IMR-90 (cell line): ENCODE data around the gene CYSTM1. TPM values are rescaled to one million over a fixed set of nuclear protein-coding genes. Genes with fewer than 3 reads are reported as not detected.

Experiments
- ATAC-seq: fragments of 200-7000 bp; cut with Tn5 transposase; 2 replicates; pipeline ENCODE4 v1.9.1; 2020; ENCODE audit warnings: low read depth, mild to moderate bottlenecking, moderate library complexity
- BruUV-seq: library from RNA; stranded (reverse); fragments of 400-500 nt; replicated peaks from 2 replicates; lab custom pipeline; 2021; lab: Mats Ljungman, UMichigan
- CTCF ChIA-PET: fragments of 300-600 bp; formaldehyde crosslinking; extraction: SDS; loops from one replicate; lab custom pipeline; 2021; ENCODE audit warnings: antibody characterized with exemption; lab: Yijun Ruan, JAX
- POLR2A ChIA-PET: fragments of 300-600 bp; sonication (Branson Sonifier 250); formaldehyde crosslinking; loops from one replicate; lab custom pipeline; 2022; ENCODE audit warnings: antibody characterized with exemption; ENCODE audit not compliant: unreplicated experiment; lab: Charles Lee
- DNase-seq: peaks from one replicate; pipeline ENCODE4 v3.0.0; 2013
- H2AFZ ChIP-seq: replicated peaks from 2 replicates; pipeline ENCODE3; 2013; ENCODE audit warnings: low read length, mild to moderate bottlenecking; ENCODE audit not compliant: poor library complexity
- H2AK5ac ChIP-seq: 2 replicates; pipeline ENCODE4 v1.6.1; 2013; ENCODE audit warnings: low read depth, low read length, inconsistent platforms
- H2AK9ac ChIP-seq: replicated peaks from 2 replicates; pipeline ENCODE3; 2013; ENCODE audit warnings: mild to moderate bottlenecking, low read depth, low read length, moderate library complexity; ENCODE audit not compliant: poor library complexity
- H2BK120ac ChIP-seq: 2 replicates; pipeline ENCODE4 v1.6.1; 2013; ENCODE audit warnings: low read depth, low read length, inconsistent platforms
- H2BK15ac ChIP-seq: 3 replicates; pipeline ENCODE4 v1.6.1; 2013; ENCODE audit warnings: low read depth, low read length, inconsistent platforms
- H2BK20ac ChIP-seq: 2 replicates; pipeline ENCODE4 v1.6.1; 2013; ENCODE audit warnings: low read depth, mild to moderate bottlenecking, inconsistent platforms, low read length, moderate library complexity
- H2BK5ac ChIP-seq: 2 replicates; pipeline ENCODE4 v1.6.1; 2013; ENCODE audit warnings: mild to moderate bottlenecking, low read depth, low read length, inconsistent platforms; ENCODE audit not compliant: poor library complexity, severe bottlenecking
- H3K14ac ChIP-seq: replicated peaks from 2 replicates; pipeline ENCODE4 v1.6.1; 2013; ENCODE audit warnings: low read depth, low read length, inconsistent platforms
- H3K18ac ChIP-seq: 2 replicates; pipeline ENCODE4 v1.6.1; 2013; ENCODE audit warnings: low read depth, low read length, control low read depth
- H3K23ac ChIP-seq: 2 replicates; pipeline ENCODE4 v1.6.1; 2013; ENCODE audit warnings: low read depth, low read length, inconsistent platforms
- H3K27ac ChIP-seq: 2 replicates; pipeline ENCODE4 v1.5.1; 2013; ENCODE audit warnings: mild to moderate bottlenecking, control low read depth, low read length; ENCODE audit not compliant: insufficient read depth
- H3K27me3 ChIP-seq: 2 replicates; pipeline ENCODE4 v1.6.1; 2013; ENCODE audit warnings: low read length; ENCODE audit not compliant: control insufficient read depth, insufficient read depth
- H3K36me3 ChIP-seq: 2 replicates; pipeline ENCODE4 v1.6.1; 2013; ENCODE audit warnings: low read length, mixed read lengths; ENCODE audit not compliant: control insufficient read depth, insufficient read depth
- H3K4ac ChIP-seq: 2 replicates; pipeline ENCODE4 v1.6.1; 2013; ENCODE audit warnings: low read depth, low read length, inconsistent platforms
- H3K4me1 ChIP-seq: 2 replicates; pipeline ENCODE4 v1.6.1; 2013; ENCODE audit warnings: low read length, mixed read lengths; ENCODE audit not compliant: control insufficient read depth, insufficient read depth
- H3K4me2 ChIP-seq: 2 replicates; pipeline ENCODE4 v1.6.1; 2013; ENCODE audit warnings: low read depth, mild to moderate bottlenecking, control low read depth, low read length, moderate library complexity
- H3K4me3 ChIP-seq: 2 replicates; pipeline ENCODE4 v1.5.1; 2013; ENCODE audit warnings: low read depth, mild to moderate bottlenecking, control low read depth, low read length, moderate library complexity; ENCODE audit not compliant: insufficient read depth
- H3K56ac ChIP-seq: 2 replicates; pipeline ENCODE4 v1.6.1; 2013; ENCODE audit warnings: low read length, inconsistent platforms; ENCODE audit not compliant: insufficient read depth; ENCODE audit errors: extremely low read depth
- H3K79me1 ChIP-seq, 2 experiments: 2 replicates each; pipeline ENCODE4 v1.6.1; 2013; ENCODE audit warnings: low read length in 2 of 2, inconsistent platforms in 1 of 2, low read depth in 1 of 2
- H3K9ac ChIP-seq: 2 replicates; pipeline ENCODE4 v1.6.1; 2013; ENCODE audit warnings: low read depth, low read length, control low read depth
- H3K9me1 ChIP-seq: 2 replicates; pipeline ENCODE4 v1.6.1; 2013; ENCODE audit warnings: low read length, inconsistent platforms; ENCODE audit not compliant: insufficient read depth
- H3K9me3 ChIP-seq: 2 replicates; pipeline ENCODE4 v1.6.1; 2013; ENCODE audit warnings: low read length; ENCODE audit not compliant: control insufficient read depth, insufficient read depth
- H4K20me1 ChIP-seq: 2 replicates; pipeline ENCODE4 v1.6.1; 2013; ENCODE audit warnings: low read length, inconsistent platforms; ENCODE audit not compliant: insufficient read depth
- H4K5ac ChIP-seq: 2 replicates; pipeline ENCODE4 v1.6.1; 2013; ENCODE audit warnings: mild to moderate bottlenecking, low read depth, low read length, control low read depth
- H4K8ac ChIP-seq, 2 experiments: 2 replicates each; pipeline ENCODE4 v1.6.1; 2013; ENCODE audit warnings: low read depth in 2 of 2, low read length in 2 of 2, control low read depth in 1 of 2, inconsistent platforms in 1 of 2
- H4K91ac ChIP-seq: 2 replicates; pipeline ENCODE4 v1.6.1; 2013; ENCODE audit warnings: low read depth, low read length, inconsistent platforms; ENCODE audit not compliant: insufficient read depth
- SMC3 ChIP-seq: fragments of 150-350 bp; IDR thresholded peaks from 2 replicates; pipeline ENCODE4 v1.6.1; 2016; ENCODE audit warnings: low read depth, mild to moderate bottlenecking, antibody characterized with exemption, low read length, moderate library complexity
- WGBS, 2 experiments: methylation state at CpG; one replicate each; pipeline versions ENCODE4 v1.1.5 to v1.1.7; 2013; ENCODE audit warnings: missing lambda C conversion rate in 2 of 2; ENCODE audit not compliant: insufficient read length in 1 of 2; ENCODE audit errors: extremely low coverage in 2 of 2; 5-methylcytosine and 5-hydroxymethylcytosine counted together
- dilution Hi-C: fragments of 300-500 bp; cut with HindIII; formaldehyde crosslinking; loops from one replicate; pipeline ENCODE4 v1.14.3; 2018; ENCODE audit warnings: low sequenced_read_pairs; ENCODE audit not compliant: unreplicated experiment
- in situ Hi-C: fragments of 300-500 bp; cut with MboI; formaldehyde crosslinking; loops from 3 replicates; pipeline ENCODE4 v1.14.3; 2019; ENCODE audit warnings: low sequenced_read_pairs, inconsistent platforms, mixed read lengths
- intact Hi-C: fragments of 100-400 bp; cut with micrococcal nuclease; formaldehyde crosslinking; loops from 2 replicates; pipeline ENCODE4 v1.10.0; 2022
- polyA plus RNA-seq, 3 experiments: library from polyadenylated mRNA; depleted of rRNA; stranded (reverse); fragments of >200 nt; gene quantifications; 2 replicates each; pipeline ENCODE4 v1.2.3, GENCODE V29; 2012; ENCODE audit warnings: low replicate concordance in 1 of 3
- total RNA-seq: library from RNA; depleted of rRNA; stranded (reverse); fragments of >200 nt; gene quantifications from 2 replicates; pipeline ENCODE4 v1.2.3, GENCODE V29; 2012

The CYSTM1 gene
- total and polyA plus RNA-seq, 2 of the 4 experiments (the other 2 are of a cell fraction), result 7.3 to 15.0 TPM

GRCh38 chr5:140181002-140181483 is 6.1 kb downstream of the CYSTM1 start:
- dilution Hi-C loops (no loop called here), in situ Hi-C loops (no loop called here), intact Hi-C loops (loop anchor here (5.0 kb wide), 1 partner anchor 41 kb away; no protein-coding TSS in a partner anchor)
- Histone ChIP-seq H2BK20ac (no peak overlapping the region), H3K23ac (no peak overlapping the region), H3K27me3 (no peaks in the 10 kb centered on the region), H4K8ac (no peak overlapping the region), H4K5ac (no peak overlapping the region), H3K79me1 (peaks cover 0 to 12% of the 10 kb centered on the region in 2 experiments; a peak in 2 of 4 replicates), H3K4me2 (no peak overlapping the region), H3K18ac (no peak overlapping the region), H4K91ac (no peak overlapping the region), H3K4me1 (peaks cover 10% of the 10 kb centered on the region), H2BK15ac (no peak overlapping the region), H3K36me3 (no peaks in the 10 kb centered on the region), H3K4me3 (no peak overlapping the region), H2AK9ac (no peak overlapping the region), H2BK5ac (no peak overlapping the region), H3K9ac (no peak overlapping the region), H3K4ac (no peak overlapping the region), H3K56ac (no peak overlapping the region), H3K27ac (no peak overlapping the region), H2BK120ac (no peak overlapping the region), H3K14ac (no peak overlapping the region), H2AFZ (no peak overlapping the region), H3K9me1 (no peaks in the 10 kb centered on the region; the same call in 1 of the 2 replicates), H4K20me1 (no peaks in the 10 kb centered on the region), H3K9me3 (no peaks in the 10 kb centered on the region), H2AK5ac (no peak overlapping the region)
- BruUV-seq, result no TSS peak
- no peak for TF ChIP-seq SMC3
- POLR2A ChIA-PET, result interaction anchor here (0.5 kb wide), 1 partner anchor 943 kb away, joined by 11 read pairs; no protein-coding TSS in a partner anchor
- DNase-seq (no peak), ATAC-seq (no peak)
- CTCF ChIA-PET, result no interaction called here
- WGBS, 2 experiments, result 80% methylated on average over 1 of the region's 5 CpGs; no CpG with 5 or more reads in 1 of the 2 experiments
